HL-60/S4 treated with retinoic acid at 250 ng/mL for 4 days and 3 days (cell line): ENCODE results near the gene SH3RF3.
"Not testable (repeated sequence)": the region's sequence is repeated elsewhere in the genome, so short reads cannot be mapped to it uniquely, and the experiment has no call there.

ENCODE experiments used
- in situ Hi-C: fragments of 300-500 bp; cut with MboI; formaldehyde crosslinking; loops from 2 replicates; pipeline ENCODE4 v1.7.0; 2022; ENCODE audit warnings: low sequenced_read_pairs

SH3RF3 gene

DNA sequence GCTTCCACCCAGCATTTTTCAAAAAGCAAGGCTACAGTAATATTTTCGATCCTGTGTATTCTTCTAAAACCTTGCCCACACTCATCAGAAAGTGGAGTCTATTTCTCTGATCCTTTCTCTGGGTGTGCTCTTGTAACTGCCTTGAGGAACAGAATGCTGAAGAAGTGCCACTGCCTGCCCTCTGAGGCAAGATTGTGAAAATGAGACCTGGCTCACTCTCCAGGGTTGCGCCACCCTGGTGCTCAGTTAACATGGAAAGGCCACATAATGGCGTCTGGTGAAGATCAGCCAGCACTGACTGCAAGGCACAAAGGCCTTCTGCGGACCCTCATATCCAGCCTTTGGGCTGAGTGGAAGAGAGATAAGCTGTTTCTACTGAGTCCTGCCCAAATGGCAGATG is 11.2 kb upstream of the SH3RF3 start:
- in situ Hi-C loops, result no loop called here

GRCh38 chr2:109118321-109118720 is 10.7 kb upstream of the SH3RF3 start:
- in situ Hi-C loops, result no loop called here

DNA sequence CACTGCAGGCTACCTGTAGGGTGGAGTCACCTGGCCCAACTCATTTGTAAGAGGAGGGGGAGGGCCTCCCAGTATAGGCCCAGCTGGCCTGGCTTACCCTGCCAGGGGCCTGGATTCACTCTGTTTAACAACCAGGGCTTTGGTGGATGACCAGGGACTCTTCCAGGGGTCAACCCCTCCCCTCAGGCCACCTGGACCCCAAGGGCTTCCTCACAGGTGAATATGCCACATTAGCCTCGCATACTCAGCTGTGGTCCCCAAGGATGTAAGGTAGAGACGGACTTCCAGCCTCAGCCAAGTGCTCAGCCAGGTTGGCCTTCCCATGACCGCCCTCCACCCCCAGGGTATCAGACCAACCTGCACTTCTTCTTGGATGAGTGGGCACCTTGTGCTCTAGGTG is 8.8 kb upstream of the SH3RF3 start:
- in situ Hi-C loops, result no loop called here

DNA sequence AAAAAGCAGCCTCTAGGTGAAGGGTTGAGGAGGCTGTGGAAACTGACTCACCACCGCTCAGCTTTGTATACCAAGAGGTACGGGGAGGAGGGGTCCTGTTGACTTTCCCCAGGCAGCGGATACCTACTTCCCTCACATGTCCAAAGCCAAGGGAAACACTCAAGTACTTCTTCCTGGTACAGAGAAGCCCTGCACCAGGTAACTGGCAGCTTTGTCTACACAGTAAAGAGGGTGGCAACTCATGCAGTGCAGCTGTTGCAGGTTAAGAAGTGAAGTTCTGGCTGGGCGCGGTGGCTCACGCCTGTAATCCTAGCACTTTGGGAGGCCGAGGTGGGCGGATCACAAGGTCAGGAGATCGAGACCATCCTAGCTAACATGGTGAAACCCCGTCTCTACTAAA is 8.3 kb upstream of the SH3RF3 start:
- in situ Hi-C loops, result not testable (repeated sequence)

DNA sequence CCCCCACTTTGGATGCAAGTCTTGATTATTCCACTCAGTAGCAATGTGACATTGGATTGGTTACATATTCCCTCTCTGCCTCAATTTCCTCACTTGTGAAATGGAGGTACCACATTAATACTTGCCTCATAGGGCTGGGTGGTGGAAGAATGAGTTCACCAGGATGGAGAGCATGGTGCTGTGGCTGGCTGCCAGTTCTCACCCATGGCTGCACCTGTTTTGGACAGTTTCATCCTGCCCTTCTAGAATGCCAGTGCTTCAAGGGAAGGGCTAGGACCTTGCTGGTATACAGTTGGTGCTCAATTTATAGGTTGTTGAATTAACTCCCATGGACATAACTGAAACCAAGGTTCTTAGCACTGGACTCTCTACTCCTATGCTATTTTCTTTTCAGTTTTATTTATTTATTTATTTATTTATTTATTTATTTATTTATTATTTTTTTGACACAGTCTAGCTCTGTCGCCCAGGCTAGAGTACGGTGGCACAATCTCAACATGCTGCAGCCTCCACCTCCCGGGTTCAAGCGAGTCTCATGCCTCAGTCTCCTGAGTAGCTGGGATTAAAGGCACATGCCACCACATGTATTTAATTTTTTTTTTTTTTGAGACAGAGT is 5.3 kb upstream of the SH3RF3 start:
- in situ Hi-C loops, result no loop called here

DNA sequence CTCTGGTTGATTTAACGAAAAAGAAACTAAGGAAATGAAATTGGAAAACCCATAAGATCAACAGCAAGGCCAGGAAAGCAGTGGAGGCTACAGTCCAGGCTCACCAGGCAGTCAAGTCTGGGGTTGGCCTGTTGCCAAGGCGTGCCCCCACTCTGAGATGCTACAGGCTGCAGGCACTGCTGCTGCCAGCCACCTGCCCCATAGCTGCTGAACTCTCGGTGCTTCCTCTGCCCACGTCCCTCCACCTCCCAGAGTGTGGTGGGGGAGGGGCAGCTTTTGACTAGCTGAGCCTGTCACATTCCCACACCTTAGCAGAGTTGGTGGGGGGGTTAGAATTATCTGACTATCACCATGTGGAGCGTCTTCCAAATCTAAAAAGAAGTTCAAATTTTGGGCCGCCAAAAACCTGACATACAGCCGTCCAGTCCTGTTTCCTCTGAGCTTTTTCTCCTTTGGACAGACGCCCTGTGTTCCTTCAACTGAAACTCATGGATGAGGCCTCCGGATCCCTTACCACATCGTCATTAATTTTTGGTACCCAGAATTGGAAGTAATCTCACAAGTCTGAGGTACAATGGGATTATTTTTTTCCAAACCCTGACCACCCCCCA is 3.9 kb upstream of the SH3RF3 start:
- in situ Hi-C loops, result no loop called here

DNA sequence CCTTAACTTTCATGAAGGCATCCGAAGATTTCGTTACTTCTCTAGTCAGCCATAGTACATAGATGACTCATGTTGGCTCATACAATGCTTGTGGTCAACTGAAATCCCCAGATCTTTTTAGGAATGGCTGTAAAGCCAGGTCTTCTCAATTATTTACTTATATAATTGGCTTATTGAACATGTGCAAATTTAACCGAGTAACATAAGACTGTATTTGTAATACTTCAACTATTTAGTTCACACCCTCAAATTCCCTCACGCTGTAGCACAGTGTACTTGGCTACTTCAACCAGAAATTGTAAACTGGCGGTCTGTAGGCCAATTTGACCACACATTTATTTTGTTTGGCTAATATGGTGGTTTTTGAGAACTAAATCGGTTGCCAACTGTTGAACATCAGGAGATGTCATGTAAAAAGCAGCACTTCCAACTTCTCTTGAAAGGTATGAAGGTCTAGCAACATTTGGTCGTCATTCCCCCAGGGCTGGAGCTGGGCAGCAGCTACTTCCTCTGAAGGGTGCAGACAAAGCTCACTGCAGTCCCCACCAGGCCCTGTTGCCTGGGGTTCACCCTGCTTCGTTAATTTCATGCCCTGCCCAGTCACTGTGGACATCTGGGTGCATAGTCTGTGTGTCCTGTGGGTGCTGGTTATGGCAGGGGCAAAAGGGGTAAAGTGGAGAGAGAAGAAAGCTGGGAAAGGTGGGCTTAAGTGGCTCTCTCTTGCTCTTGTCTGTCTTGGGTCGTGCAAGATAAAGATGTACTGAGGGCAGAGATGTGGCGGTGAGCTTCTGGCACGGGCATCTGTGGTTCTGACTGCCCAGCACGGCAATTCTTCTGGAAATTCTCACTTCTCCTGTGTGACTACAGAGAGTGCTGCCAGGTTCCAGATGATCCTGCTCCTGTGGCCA is 3.2 kb upstream of the SH3RF3 start:
- in situ Hi-C loops, result no loop called here

DNA sequence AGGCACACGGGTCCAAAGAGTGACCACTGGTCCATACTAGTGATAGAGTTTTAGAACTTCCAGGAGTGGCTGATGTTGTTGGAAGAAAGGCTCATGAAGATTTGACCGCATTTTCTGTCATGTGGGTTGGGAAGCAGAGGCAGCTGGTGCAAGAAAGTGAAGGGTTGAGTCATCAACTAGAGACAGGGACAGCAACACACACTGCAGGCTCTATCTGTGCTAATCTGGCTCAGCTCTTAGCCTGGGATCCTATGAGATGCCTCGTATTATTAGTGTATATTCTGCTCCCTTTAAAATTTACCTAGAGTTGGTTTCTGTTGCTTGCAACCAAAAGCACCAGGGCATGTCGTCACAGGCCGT is 2.5 kb upstream of the SH3RF3 start:
- in situ Hi-C loops, result no loop called here

DNA sequence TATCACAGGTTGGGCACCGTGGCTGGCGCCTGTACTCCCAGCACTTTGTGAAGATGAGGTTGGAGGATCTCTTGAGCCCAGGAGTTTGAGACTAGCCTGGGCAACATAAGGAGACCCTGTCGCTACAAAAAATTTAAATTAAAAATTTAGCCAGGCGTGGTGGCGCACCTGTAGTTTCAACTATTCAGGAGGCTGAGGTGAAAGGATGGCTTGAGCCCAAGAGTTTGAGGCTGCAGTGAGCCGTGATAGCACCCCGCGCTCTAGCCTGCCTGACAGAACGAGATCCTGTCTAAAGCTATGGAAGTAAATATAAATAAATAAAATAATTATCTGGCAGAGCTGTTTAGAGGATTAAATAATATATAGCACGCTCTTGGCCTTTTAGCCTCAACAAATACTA is 1.4 kb upstream of the SH3RF3 start:
- in situ Hi-C loops, result no loop called here

GRCh38 chr2:109128048-109128615 is 873 bp upstream of the SH3RF3 start:
- in situ Hi-C loops, result no loop called here

- in situ Hi-C loops, result no loop called here
Measured at GRCh38 chr2:109129356-109129920, 433 bp downstream of the SH3RF3 start.

- in situ Hi-C loops, result loop anchor here (10.0 kb wide), 1 partner anchor 375 kb away; no protein-coding TSS in a partner anchor
Measured at GRCh38 chr2:109129921-109130722, 1.1 kb downstream of the SH3RF3 start.

DNA sequence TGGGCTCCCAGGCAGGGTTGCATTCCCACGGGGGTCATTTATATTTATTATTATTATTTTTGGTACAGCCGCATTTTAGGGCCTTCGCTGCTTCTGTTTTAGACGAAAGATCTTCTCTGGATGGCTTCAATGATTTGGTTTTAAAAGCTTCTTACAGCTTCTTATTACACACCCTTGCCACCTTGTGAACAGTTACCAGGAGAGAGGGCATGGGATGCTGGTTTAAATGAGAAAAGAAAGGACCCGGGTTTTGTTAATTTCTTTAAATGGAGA is 1.7 kb downstream of the SH3RF3 start:
- in situ Hi-C loops, result loop anchor here (10.0 kb wide), 1 partner anchor 374 kb away; no protein-coding TSS in a partner anchor

DNA sequence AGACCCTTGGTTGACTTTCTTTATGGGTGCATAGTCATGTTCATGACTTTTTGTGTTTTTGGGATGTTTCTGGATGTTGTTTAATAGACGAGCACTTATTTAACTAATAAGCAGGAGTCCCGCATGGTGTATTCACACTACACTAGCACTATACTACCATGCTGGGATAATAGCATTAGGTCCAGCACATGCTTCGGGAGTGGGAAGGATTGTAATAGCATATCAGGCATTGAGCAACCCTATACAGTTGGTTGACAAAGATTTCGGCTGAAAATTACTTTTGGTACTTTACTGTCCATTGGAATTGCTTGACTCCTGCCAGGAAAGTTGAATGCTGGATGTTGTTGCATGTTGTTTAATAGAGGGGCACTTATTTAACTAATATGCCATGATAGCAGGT is 2.8 kb downstream of the SH3RF3 start:
- in situ Hi-C loops, result loop anchor here (10.0 kb wide), 1 partner anchor 373 kb away; no protein-coding TSS in a partner anchor

GRCh38 chr2:109132626-109133025 is 3.6 kb downstream of the SH3RF3 start:
- in situ Hi-C loops, result loop anchor here (10.0 kb wide), 1 partner anchor 372 kb away; no protein-coding TSS in a partner anchor

- in situ Hi-C loops, result loop anchor here (10.0 kb wide), 1 partner anchor 371 kb away; no protein-coding TSS in a partner anchor
Measured at GRCh38 chr2:109133746-109134145, 4.7 kb downstream of the SH3RF3 start.

- in situ Hi-C loops, result loop anchor here (10.0 kb wide), 1 partner anchor 370 kb away; no protein-coding TSS in a partner anchor
Measured at GRCh38 chr2:109134741-109135358, 5.8 kb downstream of the SH3RF3 start.

- in situ Hi-C loops, result loop anchor here (10.0 kb wide), 1 partner anchor 369 kb away; no protein-coding TSS in a partner anchor
Measured at GRCh38 chr2:109135359-109136197, 6.6 kb downstream of the SH3RF3 start.

DNA sequence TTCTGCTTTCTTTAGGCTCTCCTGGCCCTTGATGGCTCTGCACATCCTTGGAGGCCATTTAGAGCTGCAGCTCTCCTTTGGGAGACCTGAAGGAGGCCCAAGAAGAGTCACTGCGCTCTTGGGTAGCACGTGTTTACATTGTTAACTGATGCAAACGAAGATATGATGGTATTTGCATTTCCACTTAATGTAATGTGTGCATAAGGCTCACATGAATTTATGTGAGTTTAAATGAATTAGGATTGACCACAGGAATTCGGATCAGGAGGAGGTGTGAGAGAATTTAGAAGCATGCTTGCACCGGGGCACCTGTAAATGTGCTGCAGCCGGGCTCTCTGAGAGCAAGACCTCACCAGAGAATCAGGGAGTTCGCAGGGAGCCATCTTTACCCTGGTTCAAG is 7.5 kb downstream of the SH3RF3 start:
- in situ Hi-C loops, result loop anchor here (10.0 kb wide), 1 partner anchor 368 kb away; no protein-coding TSS in a partner anchor
